ENCODE results near the gene ECM2.

- TF ChIP-seq CTCF (IDR thresholded peaks at IDR 0.05), result no peak
- no peak for TF ChIP-seq POLR2A (IDR thresholded peaks at IDR 0.05)
Measured at GRCh38 chr9:92468206-92468605, 67.6 kb downstream of the ECM2 start.

Data from tibial nerve (tissue), 3 donors.